Myocyte (in vitro differentiated cells): Measurements from ENCODE around the gene PLXNA3. TPM values are rescaled to one million over a fixed set of nuclear protein-coding genes. Genes with fewer than 3 reads are reported as not detected.
A peak's percentile ranks its signal among the peaks of the same experiment; 100 is the strongest.

Experiments used
- DNase-seq: peaks from one replicate; pipeline ENCODE4 v3.0.0-alpha.2; 2012; ENCODE audit warnings: low read depth
- microRNA-seq: library from miRNA; unstranded; fragments of <30 nt; microRNA quantifications from one replicate; pipeline ENCODE4, GENCODE V29; 2016
- total RNA-seq: library from RNA; depleted of rRNA; stranded (reverse); fragments of >200 nt; gene quantifications from 2 replicates; pipeline ENCODE4 v1.2.3, GENCODE V29; 2014

The PLXNA3 gene
- total RNA-seq, 1 donor from 2014 or later: 11.7 TPM

DNA sequence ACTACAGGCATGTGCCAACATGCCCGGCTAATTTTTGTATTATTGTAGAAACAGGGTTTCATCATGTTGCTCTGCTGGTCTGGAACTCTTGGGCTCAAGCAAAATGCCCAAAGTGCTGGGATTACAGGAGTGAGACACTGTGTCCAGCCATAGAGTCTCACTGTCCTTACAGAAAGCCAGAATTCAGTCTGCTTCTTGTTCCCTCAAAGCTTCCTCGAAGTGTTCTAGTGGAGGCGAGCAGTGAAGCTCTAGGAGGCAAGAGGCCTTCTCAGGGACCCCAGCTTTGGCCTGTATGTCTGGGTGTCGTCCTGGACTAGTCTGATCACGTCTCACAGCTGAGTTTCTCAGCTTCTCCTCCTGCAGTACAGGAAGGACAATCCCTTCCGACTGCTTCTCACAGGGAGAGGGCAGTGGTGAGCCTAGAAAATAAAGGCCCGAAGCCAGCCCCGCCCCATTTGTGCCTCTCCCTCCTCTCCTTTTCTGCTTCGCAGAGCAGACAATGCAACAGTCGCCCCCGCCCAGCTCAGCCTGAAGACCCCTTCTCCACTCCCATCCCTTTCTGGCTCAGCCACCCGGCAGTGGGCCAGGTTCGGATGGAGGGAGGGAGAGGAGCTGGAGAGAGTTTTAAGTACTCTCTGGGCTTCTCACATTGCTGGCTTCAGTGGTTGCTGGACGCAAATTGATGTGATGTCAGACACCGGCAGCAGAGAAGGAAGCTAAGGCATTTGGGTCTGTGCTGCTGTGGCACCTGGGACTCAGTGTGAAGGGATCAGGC, 69.0 kb downstream of the PLXNA3 start:
- DNase-seq: peak; percentile 79

Small RNA genes lying within 50 kb of the gene (microRNA-seq; reads per million reads assigned to microRNA genes)
- 1.3 reads per million for gene MIR6858

Other genes with a start within 250 kb of the PLXNA3 start
- not detected in 2 replicates for gene OPN1MW2, start 238.5 kb upstream of the PLXNA3 start, total RNA-seq
- gene OPN1MW3, start 200.7 kb upstream of the PLXNA3 start, total RNA-seq: not detected in 2 replicates
- not detected in 2 replicates for gene TEX28, start 163.2 kb upstream of the PLXNA3 start, total RNA-seq
- gene TKTL1, start 162.5 kb upstream of the PLXNA3 start, total RNA-seq: 0.26 TPM in 1 of 2 replicates, not detected in the other
- gene FLNA, start 83.6 kb upstream of the PLXNA3 start, total RNA-seq: 410 and 518 TPM in 2 replicates
- gene EMD, start 79.0 kb upstream of the PLXNA3 start, total RNA-seq: 43.2 and 53.2 TPM in 2 replicates
- 2,503 and 3,937 TPM in 2 replicates for gene RPL10, start 59.9 kb upstream of the PLXNA3 start, total RNA-seq
- gene DNASE1L1, start 49.0 kb upstream of the PLXNA3 start, total RNA-seq: 214 and 235 TPM in 2 replicates
- 36.1 and 41.3 TPM in 2 replicates for gene TAFAZZIN, start 46.7 kb upstream of the PLXNA3 start, total RNA-seq
- gene ATP6AP1, start 29.6 kb upstream of the PLXNA3 start, total RNA-seq: 100 and 106 TPM in 2 replicates
- gene GDI1, start 21.1 kb upstream of the PLXNA3 start, total RNA-seq: 125 TPM in 2 replicates
- gene FAM50A, start 14.1 kb upstream of the PLXNA3 start, total RNA-seq: 74.9 and 85.0 TPM in 2 replicates
- gene LAGE3, start 21.0 kb downstream of the PLXNA3 start, total RNA-seq: 72.2 and 87.8 TPM in 2 replicates
- gene UBL4A, start 28.3 kb downstream of the PLXNA3 start, total RNA-seq: 39.6 and 65.2 TPM in 2 replicates
- gene SLC10A3, start 32.3 kb downstream of the PLXNA3 start, total RNA-seq: 28.5 and 37.0 TPM in 2 replicates
- gene FAM3A, start 58.0 kb downstream of the PLXNA3 start, total RNA-seq: 57.1 and 64.9 TPM in 2 replicates
- gene G6PD, start 88.6 kb downstream of the PLXNA3 start, total RNA-seq: 20.5 and 24.0 TPM in 2 replicates
- 13.3 and 14.0 TPM in 2 replicates for gene IKBKG, start 89.3 kb downstream of the PLXNA3 start, total RNA-seq
- gene CTAG1A, start 126.9 kb downstream of the PLXNA3 start, total RNA-seq: not detected in 2 replicates
- not detected in 2 replicates for gene CTAG1B, start 161.0 kb downstream of the PLXNA3 start, total RNA-seq
- gene CTAG2, start 195.3 kb downstream of the PLXNA3 start, total RNA-seq: not detected in 2 replicates